Breast epithelium (tissue), 3 donors: ENCODE results near the gene DNAJC2.

ENCODE experiments used
- CTCF ChIP-seq, 3 donors: fragments of 450-650 bp; IDR thresholded peaks; one replicate each; pipeline ENCODE4 v1.5.1; 2016 to 2017; ENCODE audit warnings: antibody characterized with exemption in 3 of 3, mild to moderate bottlenecking in 3 of 3, moderate library complexity in 3 of 3
- POLR2A ChIP-seq: fragments of 450-650 bp; IDR thresholded peaks from one replicate; pipeline ENCODE4 v1.6.1; 2016; ENCODE audit warnings: antibody characterized with exemption, mild to moderate bottlenecking, moderate library complexity
- POLR2AphosphoS5 ChIP-seq, 3 donors: sonication (generic); formaldehyde crosslinking; IDR thresholded peaks; one replicate each; pipeline ENCODE4 v1.6.1; 2017; ENCODE audit warnings: antibody characterized with exemption in 3 of 3

- TF ChIP-seq POLR2AphosphoS5 (IDR thresholded peaks at IDR 0.05) (no peak), POLR2A (no peak), CTCF (IDR thresholded peaks at IDR 0.05) (no peak)
Measured at GRCh38 chr7:103346396-103346795, 1.8 kb upstream of the DNAJC2 start.
